ENCODE results near the gene CAPN5. TPM values are rescaled to one million over a fixed set of nuclear protein-coding genes. Genes with fewer than 3 reads are reported as not detected.

Gene CAPN5
- total RNA-seq, 1 experiment from 2014 or later, result 27.4 TPM

DNA sequence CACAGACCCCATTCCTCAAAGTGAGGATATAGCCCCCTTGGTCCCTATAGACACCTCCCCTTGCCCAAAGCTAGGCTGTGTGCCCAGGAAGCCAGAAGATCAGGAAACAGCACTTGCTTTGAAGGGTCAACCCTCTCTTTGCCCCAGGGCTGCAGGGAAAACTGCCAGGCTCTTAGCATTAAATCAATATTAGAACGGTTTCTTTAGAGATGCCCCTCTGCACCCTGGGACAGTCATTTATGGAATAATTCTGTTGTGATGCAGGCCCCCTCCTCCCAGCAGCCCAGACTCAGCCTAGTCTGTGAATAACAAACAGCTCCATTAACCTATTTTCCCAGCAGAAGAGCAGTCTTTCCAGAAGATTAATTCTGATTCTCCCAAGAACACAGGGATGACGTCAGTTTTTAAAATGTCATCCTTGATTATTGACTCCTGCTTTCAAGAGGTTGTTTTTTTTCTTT is 11.6 kb upstream of the CAPN5 start:
- Mint-ChIP-seq H3K4me3 (no peak overlapping the region), H3K9me3 (peaks cover 22% of the 10 kb centered on the region), H3K27ac (no peak overlapping the region), H3K4me1 (peaks cover 12% of the 10 kb centered on the region; the same call in 1 of the 2 replicates), H3K27me3 (ENCODE audit: low read depth) (peaks cover 3% of the 10 kb centered on the region), H3K36me3 (peaks cover 5% of the 10 kb centered on the region; the same call in 1 of the 2 replicates)
- TF ChIP-seq ELF4 (CRISPR knock-in tag; IDR thresholded peaks at IDR 0.05; ENCODE audit: low read depth) (no peak), ATF1 (CRISPR knock-in tag; IDR thresholded peaks at IDR 0.05) (no peak), ZNF317 (CRISPR knock-in tag; IDR thresholded peaks at IDR 0.05; ENCODE audit: borderline replicate concordance, low read depth) (no peak), EMX1 (CRISPR knock-in tag; IDR thresholded peaks at IDR 0.05) (no peak), ESRRA (CRISPR knock-in tag; IDR thresholded peaks at IDR 0.05; ENCODE audit: borderline replicate concordance) (no peak), SP1 (CRISPR knock-in tag; conservative IDR thresholded peaks at IDR 0.05) (no peak), GTF2I (CRISPR knock-in tag; conservative IDR thresholded peaks at IDR 0.05) (no peak), NFE2L1 (CRISPR knock-in tag; IDR thresholded peaks at IDR 0.05) (no peak), SMAD4 (CRISPR knock-in tag; IDR thresholded peaks at IDR 0.05) (no peak), IRF2 (CRISPR knock-in tag; IDR thresholded peaks at IDR 0.05; ENCODE audit: borderline replicate concordance, low read depth) (no peak), TP53 (CRISPR knock-in tag; IDR thresholded peaks at IDR 0.05) (no peak)
- TF ChIP-seq, protein P1, sequence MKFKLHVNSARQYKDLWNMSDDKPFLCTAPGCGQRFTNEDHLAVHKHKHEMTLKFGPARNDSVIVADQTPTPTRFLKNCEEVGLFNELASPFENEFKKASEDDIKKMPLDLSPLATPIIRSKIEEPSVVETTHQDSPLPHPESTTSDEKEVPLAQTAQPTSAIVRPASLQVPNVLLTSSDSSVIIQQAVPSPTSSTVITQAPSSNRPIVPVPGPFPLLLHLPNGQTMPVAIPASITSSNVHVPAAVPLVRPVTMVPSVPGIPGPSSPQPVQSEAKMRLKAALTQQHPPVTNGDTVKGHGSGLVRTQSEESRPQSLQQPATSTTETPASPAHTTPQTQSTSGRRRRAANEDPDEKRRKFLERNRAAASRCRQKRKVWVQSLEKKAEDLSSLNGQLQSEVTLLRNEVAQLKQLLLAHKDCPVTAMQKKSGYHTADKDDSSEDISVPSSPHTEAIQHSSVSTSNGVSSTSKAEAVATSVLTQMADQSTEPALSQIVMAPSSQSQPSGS (CRISPR knock-in tag; IDR thresholded peaks at IDR 0.05; ENCODE audit: borderline replicate concordance, low read depth), result no peak
- TF ChIP-seq, protein P2, sequence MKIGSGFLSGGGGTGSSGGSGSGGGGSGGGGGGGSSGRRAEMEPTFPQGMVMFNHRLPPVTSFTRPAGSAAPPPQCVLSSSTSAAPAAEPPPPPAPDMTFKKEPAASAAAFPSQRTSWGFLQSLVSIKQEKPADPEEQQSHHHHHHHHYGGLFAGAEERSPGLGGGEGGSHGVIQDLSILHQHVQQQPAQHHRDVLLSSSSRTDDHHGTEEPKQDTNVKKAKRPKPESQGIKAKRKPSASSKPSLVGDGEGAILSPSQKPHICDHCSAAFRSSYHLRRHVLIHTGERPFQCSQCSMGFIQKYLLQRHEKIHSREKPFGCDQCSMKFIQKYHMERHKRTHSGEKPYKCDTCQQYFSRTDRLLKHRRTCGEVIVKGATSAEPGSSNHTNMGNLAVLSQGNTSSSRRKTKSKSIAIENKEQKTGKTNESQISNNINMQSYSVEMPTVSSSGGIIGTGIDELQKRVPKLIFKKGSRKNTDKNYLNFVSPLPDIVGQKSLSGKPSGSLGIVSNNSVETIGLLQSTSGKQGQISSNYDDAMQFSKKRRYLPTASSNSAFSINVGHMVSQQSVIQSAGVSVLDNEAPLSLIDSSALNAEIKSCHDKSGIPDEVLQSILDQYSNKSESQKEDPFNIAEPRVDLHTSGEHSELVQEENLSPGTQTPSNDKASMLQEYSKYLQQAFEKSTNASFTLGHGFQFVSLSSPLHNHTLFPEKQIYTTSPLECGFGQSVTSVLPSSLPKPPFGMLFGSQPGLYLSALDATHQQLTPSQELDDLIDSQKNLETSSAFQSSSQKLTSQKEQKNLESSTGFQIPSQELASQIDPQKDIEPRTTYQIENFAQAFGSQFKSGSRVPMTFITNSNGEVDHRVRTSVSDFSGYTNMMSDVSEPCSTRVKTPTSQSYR (CRISPR knock-in tag; IDR thresholded peaks at IDR 0.05), result no peak
- TF ChIP-seq, protein P3, sequence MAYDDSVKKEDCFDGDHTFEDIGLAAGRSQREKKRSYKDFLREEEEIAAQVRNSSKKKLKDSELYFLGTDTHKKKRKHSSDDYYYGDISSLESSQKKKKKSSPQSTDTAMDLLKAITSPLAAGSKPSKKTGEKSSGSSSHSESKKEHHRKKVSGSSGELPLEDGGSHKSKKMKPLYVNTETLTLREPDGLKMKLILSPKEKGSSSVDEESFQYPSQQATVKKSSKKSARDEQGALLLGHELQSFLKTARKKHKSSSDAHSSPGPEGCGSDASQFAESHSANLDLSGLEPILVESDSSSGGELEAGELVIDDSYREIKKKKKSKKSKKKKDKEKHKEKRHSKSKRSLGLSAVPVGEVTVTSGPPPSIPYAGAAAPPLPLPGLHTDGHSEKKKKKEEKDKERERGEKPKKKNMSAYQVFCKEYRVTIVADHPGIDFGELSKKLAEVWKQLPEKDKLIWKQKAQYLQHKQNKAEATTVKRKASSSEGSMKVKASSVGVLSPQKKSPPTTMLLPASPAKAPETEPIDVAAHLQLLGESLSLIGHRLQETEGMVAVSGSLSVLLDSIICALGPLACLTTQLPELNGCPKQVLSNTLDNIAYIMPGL (CRISPR knock-in tag; IDR thresholded peaks at IDR 0.05), result no peak
- TF ChIP-seq, protein P4, sequence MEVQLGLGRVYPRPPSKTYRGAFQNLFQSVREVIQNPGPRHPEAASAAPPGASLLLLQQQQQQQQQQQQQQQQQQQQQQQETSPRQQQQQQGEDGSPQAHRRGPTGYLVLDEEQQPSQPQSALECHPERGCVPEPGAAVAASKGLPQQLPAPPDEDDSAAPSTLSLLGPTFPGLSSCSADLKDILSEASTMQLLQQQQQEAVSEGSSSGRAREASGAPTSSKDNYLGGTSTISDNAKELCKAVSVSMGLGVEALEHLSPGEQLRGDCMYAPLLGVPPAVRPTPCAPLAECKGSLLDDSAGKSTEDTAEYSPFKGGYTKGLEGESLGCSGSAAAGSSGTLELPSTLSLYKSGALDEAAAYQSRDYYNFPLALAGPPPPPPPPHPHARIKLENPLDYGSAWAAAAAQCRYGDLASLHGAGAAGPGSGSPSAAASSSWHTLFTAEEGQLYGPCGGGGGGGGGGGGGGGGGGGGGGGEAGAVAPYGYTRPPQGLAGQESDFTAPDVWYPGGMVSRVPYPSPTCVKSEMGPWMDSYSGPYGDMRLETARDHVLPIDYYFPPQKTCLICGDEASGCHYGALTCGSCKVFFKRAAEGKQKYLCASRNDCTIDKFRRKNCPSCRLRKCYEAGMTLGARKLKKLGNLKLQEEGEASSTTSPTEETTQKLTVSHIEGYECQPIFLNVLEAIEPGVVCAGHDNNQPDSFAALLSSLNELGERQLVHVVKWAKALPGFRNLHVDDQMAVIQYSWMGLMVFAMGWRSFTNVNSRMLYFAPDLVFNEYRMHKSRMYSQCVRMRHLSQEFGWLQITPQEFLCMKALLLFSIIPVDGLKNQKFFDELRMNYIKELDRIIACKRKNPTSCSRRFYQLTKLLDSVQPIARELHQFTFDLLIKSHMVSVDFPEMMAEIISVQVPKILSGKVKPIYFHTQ (CRISPR knock-in tag; IDR thresholded peaks at IDR 0.05), result no peak
- ChIA-PET POLR2A (interaction anchor here (0.7 kb wide), 1 partner anchor 346 kb away, joined by 4 read pairs; no protein-coding TSS in a partner anchor), CTCF (interaction anchor here (0.6 to 8.5 kb wide), 7 partner anchors 8 to 546 kb away, joined by 3 to 51 read pairs (median 4); partner anchors contain the start of gene CAPN5)
- DNase-seq (ENCODE audit: low spot score) (no peak), ATAC-seq (no peak)

DNA sequence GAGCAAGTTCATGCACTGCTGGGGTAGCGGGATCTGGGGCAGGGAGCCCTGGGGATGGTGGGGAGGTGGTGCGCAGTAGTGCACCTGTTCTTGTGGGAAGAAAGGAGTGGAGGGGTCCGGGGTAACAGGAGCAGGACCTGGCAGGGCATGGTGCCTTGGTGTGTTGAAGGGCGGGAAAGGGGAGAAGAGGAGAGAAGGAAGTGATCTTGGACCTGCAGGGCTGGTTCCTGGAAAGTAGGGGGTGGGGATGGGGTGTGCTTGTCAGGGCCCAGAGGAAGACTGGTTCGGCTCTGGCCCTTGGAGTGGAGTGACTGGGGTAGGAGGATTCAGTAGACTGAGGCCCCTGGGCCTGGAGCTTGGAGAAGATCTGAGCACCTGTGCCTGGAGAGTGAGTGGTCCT is 10.9 kb upstream of the CAPN5 start:
- Mint-ChIP-seq H3K9me3 (peaks cover 26% of the 10 kb centered on the region), H3K4me1 (peaks cover 12% of the 10 kb centered on the region; the same call in 1 of the 2 replicates), H3K27ac (no peak overlapping the region), H3K36me3 (peaks cover 5% of the 10 kb centered on the region; the same call in 1 of the 2 replicates), H3K27me3 (ENCODE audit: low read depth) (peaks cover 3% of the 10 kb centered on the region), H3K4me3 (no peak overlapping the region)
- no peak for TF ChIP-seq ZNF416 (CRISPR knock-in tag; IDR thresholded peaks at IDR 0.05)
- ATAC-seq, result no peak
- DNase-seq (ENCODE audit: low spot score), result no peak
- CTCF ChIA-PET, result interaction anchor here (1.0 to 8.5 kb wide), 4 partner anchors 8 to 45 kb away, joined by 3 to 51 read pairs (median 8); no protein-coding TSS in a partner anchor
- POLR2A ChIA-PET, result no interaction called here
